ENCODE measurements around the gene BIN1.

BIN1 gene

GRCh38 chr2:127090281-127091120 is 16.5 kb downstream of the BIN1 start:
- no peak for DNase-seq (ENCODE audit: low read depth)

- no peak for DNase-seq (ENCODE audit: low read depth)
Observed at GRCh38 chr2:127089478-127090235, 17.3 kb downstream of the BIN1 start.

GRCh38 chr2:127088706-127089105 is 18.2 kb downstream of the BIN1 start:
- no peak for DNase-seq (ENCODE audit: low read depth)

- no peak for DNase-seq (ENCODE audit: low read depth)
Observed at GRCh38 chr2:127087791-127088495, 19.0 kb downstream of the BIN1 start.

- DNase-seq (ENCODE audit: low read depth) = no peak
Observed at GRCh38 chr2:127086990-127087790, 19.8 kb downstream of the BIN1 start.

GRCh38 chr2:127085317-127085681 is 21.7 kb downstream of the BIN1 start:
- no peak for DNase-seq (ENCODE audit: low read depth)

GRCh38 chr2:127084611-127085316 is 22.2 kb downstream of the BIN1 start:
- DNase-seq (ENCODE audit: low read depth) = no peak

- DNase-seq (ENCODE audit: low read depth) = no peak
Observed at GRCh38 chr2:127083819-127084503, 23.0 kb downstream of the BIN1 start.

GRCh38 chr2:127082974-127083373 is 24.0 kb downstream of the BIN1 start:
- DNase-seq (ENCODE audit: low read depth) = no peak

GRCh38 chr2:127081826-127082633 is 24.9 kb downstream of the BIN1 start:
- DNase-seq (ENCODE audit: low read depth) = peak; percentile 74

GRCh38 chr2:127080938-127081755 is 25.8 kb downstream of the BIN1 start:
- DNase-seq (ENCODE audit: low read depth) = peak; percentile 36

- peak; percentile 22 for DNase-seq (ENCODE audit: low read depth)
Observed at GRCh38 chr2:127080226-127080937, 26.6 kb downstream of the BIN1 start.

- no peak for DNase-seq (ENCODE audit: low read depth)
Observed at GRCh38 chr2:127079358-127079920, 27.5 kb downstream of the BIN1 start.

GRCh38 chr2:127078666-127079270 is 28.2 kb downstream of the BIN1 start:
- no peak for DNase-seq (ENCODE audit: low read depth)

GRCh38 chr2:127078028-127078427 is 28.9 kb downstream of the BIN1 start:
- no peak for DNase-seq (ENCODE audit: low read depth)

GRCh38 chr2:127076924-127077323 is 30.0 kb downstream of the BIN1 start:
- no peak for DNase-seq (ENCODE audit: low read depth)

- DNase-seq (ENCODE audit: low read depth) = no peak
Observed at GRCh38 chr2:127076290-127076689, 30.7 kb downstream of the BIN1 start.

Measured in activated T-helper 1 cell treated with Interleukin-2 at 50 U/mL for 16 hours (primary cell).